GM21786 (cell line): ENCODE data around the gene NVL.
"Not testable (repeated sequence)": the region's sequence is repeated elsewhere in the genome, so short reads cannot be mapped to it uniquely, and the experiment has no call there.

Experiments
- ATAC-seq: cut with Tn5 transposase; IDR thresholded peaks from one replicate; pipeline ENCODE4 v1.9.1; 2021; ENCODE audit not compliant: unreplicated experiment

The NVL gene

DNA sequence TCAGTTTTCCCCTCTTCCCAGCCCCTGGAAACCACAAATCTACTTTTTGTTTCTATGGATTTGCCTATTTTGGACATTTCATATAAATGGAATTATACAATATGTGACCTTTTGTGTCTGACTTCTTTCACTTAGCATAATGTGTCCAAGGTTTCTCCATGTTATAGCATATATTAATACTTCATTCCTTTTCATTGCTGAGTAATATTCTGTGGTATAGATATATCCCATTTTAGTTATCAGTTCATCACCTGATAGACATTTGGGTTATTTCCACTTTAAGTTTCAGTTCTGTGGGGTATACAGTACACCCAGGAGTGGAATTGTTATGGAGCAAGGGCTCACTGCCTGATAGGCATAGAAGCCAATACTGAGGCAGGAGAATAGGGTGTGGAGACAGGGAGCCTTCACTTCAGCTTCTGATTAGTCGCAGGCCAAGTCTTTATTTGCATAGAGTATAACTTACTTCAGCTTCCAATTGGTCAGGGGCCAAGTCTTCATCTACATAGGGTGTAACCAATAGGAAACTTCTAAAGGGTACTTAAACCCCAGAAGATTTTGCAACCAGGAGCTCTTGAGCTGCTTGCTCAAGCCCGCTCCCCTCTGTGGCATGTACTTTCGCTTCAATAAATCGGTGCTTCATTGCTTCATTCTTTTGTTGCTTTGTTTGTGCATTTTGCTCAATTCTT lies 8.3 kb upstream of the NVL start:
- ATAC-seq: no peak

GRCh38 chr1:224333939-224334786 lies 4.2 kb upstream of the NVL start:
- no peak for ATAC-seq

GRCh38 chr1:224333309-224333926 lies 3.4 kb upstream of the NVL start:
- ATAC-seq: peak; percentile 44

GRCh38 chr1:224331824-224332223 lies 1.9 kb upstream of the NVL start:
- no peak for ATAC-seq

DNA sequence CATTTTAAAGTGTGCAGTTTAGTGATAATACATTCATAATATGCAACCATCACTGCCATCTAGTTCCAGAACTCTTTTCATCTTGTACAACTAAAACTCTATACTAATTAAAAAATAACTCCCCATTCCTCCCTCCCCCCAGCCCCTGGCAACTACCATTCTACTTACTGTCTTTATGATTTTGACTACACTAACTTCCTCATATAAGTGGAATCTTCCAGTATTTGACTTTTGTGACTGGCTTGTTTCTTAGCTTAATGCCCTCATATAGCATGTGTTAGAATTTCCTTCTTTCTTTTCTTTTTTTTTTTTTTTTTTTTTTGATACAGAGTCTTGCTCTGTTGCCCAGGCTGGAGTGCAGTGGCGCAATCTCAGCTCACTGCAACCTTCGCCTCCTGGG lies 1.4 kb upstream of the NVL start:
- ATAC-seq: no peak

DNA sequence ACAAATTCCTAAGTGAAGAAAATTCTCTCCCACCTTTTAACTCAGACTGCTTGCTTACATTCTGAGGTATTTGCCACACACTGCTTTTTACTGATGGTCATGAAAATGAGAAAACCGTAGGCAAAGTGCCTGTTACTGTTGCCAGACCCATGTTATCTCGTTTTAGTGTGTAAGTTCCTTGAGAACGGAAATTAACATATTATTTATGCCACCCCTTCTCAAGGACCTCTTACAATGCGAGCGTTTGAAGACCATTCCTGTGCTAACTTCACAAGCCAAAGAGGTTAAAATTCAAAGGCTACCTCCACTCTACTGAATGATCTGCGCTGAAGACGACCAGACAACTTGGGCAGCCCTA lies 509 bp downstream of the NVL start:
- no peak for ATAC-seq

DNA sequence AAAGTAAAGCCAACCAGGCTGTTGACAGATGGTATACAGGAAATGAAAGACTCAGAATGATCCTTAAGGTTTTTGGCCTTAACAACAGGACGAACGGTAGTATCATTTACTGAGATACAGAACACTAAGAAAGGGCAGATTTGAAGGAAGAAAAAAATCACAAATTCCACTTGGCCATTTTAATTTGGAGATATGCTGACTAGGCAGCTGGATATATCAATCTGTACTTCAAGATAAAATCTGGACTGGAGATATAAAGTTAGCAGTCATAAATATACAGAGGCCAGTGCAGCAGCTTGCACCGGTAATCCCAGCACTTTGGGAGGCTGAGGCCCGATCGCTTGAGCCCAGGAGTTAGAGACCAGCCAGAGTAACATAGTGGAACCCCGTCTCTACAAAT lies 1.3 kb downstream of the NVL start:
- ATAC-seq: no peak

GRCh38 chr1:224325959-224326358 lies 4.0 kb downstream of the NVL start:
- no peak for ATAC-seq

GRCh38 chr1:224321706-224322105 lies 8.3 kb downstream of the NVL start:
- ATAC-seq: no peak

GRCh38 chr1:224317383-224318045 lies 12.5 kb downstream of the NVL start:
- ATAC-seq: no peak

GRCh38 chr1:224312025-224312424 lies 17.9 kb downstream of the NVL start:
- no peak for ATAC-seq

GRCh38 chr1:224311503-224311902 lies 18.5 kb downstream of the NVL start:
- ATAC-seq: not testable (repeated sequence)

DNA sequence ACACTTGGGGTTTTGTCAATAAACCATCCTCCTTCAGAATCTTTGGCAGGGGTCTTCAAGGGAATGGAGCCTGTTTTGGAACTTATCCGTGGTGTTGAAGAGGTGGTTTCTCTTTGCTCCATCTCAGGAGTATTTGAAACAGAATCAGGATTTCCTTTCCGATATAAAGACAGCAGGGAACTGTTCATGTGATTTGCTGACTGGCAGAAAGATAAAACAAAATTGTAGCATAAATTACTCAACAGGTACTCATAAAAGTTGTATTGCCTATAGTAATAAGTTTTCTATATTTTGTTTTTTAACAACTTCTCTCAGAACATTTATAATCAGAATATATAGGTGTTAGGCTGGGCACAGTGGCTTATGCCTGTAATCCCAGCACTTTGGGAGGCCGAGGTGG lies 21.9 kb downstream of the NVL start:
- ATAC-seq: no peak

DNA sequence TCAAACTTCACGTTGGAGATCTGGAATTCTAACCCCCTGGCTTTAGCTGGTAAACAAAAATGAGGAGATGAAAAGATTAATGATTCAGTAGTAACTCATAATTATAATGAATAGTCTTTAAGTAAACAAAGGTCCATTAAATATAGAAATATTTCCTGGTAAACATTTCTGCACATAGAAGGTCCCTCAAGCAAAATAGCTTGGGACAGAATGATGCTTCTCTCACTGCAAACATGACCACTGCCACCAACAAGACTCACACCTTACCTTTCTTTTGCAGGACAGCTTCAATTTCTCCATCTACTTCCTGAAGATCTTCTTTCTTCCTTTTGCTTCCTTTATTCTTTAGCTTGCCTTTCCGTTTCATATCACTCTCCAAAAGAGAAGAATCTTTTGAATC lies 25.2 kb downstream of the NVL start:
- ATAC-seq: no peak

DNA sequence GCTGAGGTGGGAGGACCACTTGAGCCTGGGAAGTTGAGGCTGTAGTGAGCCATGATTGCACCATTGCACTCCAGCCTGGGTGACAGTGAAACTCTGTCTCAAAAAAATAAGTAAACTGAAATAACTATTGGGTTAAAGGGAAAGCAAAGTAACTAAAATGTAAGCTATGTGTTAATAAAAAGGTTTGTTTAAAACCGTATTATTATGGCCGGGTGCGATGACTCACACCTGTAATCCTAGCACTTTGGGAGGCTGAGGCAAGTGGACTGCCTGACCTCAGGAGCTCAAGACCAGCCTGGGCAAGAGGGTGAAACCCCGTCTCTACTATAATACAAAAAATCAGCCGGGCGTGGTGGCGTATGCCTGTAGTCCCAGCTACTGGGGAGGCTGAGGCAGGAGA lies 27.0 kb downstream of the NVL start:
- ATAC-seq: no peak

- ATAC-seq: no peak
Measured at GRCh38 chr1:224301391-224301790, 28.6 kb downstream of the NVL start.

- no peak for ATAC-seq
Measured at GRCh38 chr1:224300346-224300745, 29.6 kb downstream of the NVL start.

GRCh38 chr1:224298346-224299330 lies 31.3 kb downstream of the NVL start:
- ATAC-seq: no peak

DNA sequence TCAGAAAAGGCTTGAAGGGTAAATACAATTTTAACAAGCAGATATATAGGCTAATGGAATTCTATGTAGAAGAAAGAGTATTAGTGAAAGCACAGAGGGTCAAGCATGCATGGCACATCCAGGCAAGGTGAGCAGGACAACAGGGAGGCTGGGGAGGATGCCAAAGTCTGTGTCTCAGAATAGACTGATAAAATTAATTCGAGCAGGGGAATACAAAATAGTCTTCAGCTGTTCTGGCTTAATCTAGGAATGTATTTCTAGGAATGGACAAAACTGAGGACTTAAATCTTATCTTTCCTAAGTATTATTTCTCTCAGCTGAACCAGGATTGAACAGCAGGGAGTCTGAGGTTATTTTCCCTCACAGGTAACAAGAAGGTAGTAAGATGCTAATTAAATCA lies 35.2 kb downstream of the NVL start:
- no peak for ATAC-seq

DNA sequence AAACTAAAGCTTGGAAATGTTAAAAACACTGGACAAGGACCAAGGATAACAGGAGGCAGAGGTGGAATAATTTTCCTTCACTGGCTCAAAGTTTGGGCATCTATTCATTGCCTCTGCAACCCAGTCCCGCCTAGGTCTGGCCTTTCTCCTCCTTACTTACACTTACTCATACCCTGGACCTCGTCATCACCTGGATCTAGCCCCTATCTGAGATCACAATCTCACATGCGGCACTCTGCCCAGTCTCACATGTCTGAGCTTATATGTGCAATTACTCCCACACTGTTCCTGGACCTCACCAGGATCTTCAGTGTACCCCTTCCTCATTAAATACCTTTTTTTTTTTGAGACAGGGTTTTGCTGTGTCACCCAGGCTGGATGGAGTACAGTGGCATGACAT lies 37.6 kb downstream of the NVL start:
- no peak for ATAC-seq
